Breast epithelium (tissue), 4 donors: ENCODE measurements around the gene CALHM1. TPM values are rescaled to one million over a fixed set of nuclear protein-coding genes. Genes with fewer than 3 reads are reported as not detected.

ENCODE experiments used
- DNase-seq, 2 donors: peaks; one replicate each; pipeline ENCODE4 v3.0.0-alpha.2; 2019; ENCODE audit warnings: low spot score in 2 of 2
- H3K27ac ChIP-seq, 2 donors: fragments of 200-600 bp; sonication (generic) in 1 of 2; one replicate each; pipeline ENCODE4 v1.5.1; 2016 to 2019; ENCODE audit warnings: mild to moderate bottlenecking in 1 of 2
- H3K27me3 ChIP-seq, 2 donors: fragments of 200-600 bp; sonication (generic) in 1 of 2; one replicate each; pipeline versions ENCODE4 v1.5.1 to v1.6.0; 2017 to 2019; ENCODE audit warnings: control low read depth in 1 of 2, mild to moderate bottlenecking in 1 of 2
- H3K36me3 ChIP-seq: fragments of 200-600 bp; one replicate; pipeline ENCODE4 v1.5.1; 2019
- H3K4me1 ChIP-seq, 2 donors: fragments of 200-600 bp; sonication (generic); one replicate each; pipeline ENCODE4 v1.5.1; 2016 to 2019; ENCODE audit warnings: control low read depth in 1 of 2
- H3K4me3 ChIP-seq, 3 donors: fragments of 200-600 bp; sonication (generic); 1 replicate in 2 of 3; 2 replicates in 1 of 3; pipeline ENCODE4 v1.5.1; 2016 to 2019; ENCODE audit warnings: mild to moderate bottlenecking in 3 of 3, moderate library complexity in 2 of 3
- H3K9me3 ChIP-seq, 2 donors: fragments of 200-600 bp; sonication (generic) in 1 of 2; one replicate each; pipeline ENCODE4 v1.5.1; 2016 to 2019; ENCODE audit warnings: control low read depth in 1 of 2
- CTCF ChIP-seq, 3 donors: fragments of 450-650 bp; IDR thresholded peaks; one replicate each; pipeline ENCODE4 v1.5.1; 2016 to 2017; ENCODE audit warnings: antibody characterized with exemption in 3 of 3, mild to moderate bottlenecking in 3 of 3, moderate library complexity in 3 of 3
- POLR2A ChIP-seq: fragments of 450-650 bp; IDR thresholded peaks from one replicate; pipeline ENCODE4 v1.6.1; 2016; ENCODE audit warnings: antibody characterized with exemption, mild to moderate bottlenecking, moderate library complexity
- POLR2AphosphoS5 ChIP-seq, 3 donors: sonication (generic); formaldehyde crosslinking; IDR thresholded peaks; one replicate each; pipeline ENCODE4 v1.6.1; 2017; ENCODE audit warnings: antibody characterized with exemption in 3 of 3
- intact Hi-C: fragments of 100-400 bp; cut with DNase I; formaldehyde crosslinking; loops from one replicate; pipeline ENCODE4 v1.15.1; 2023; ENCODE audit warnings: low total_unique reads
- total RNA-seq, 3 donors: library from RNA; depleted of rRNA; stranded (reverse); fragments of >200 nt; gene quantifications; one replicate each; pipeline ENCODE4 v1.1.0, GENCODE V29; 2016

The CALHM1 gene
- total RNA-seq, 3 donors from 2014 or later: not detected

- Histone ChIP-seq H3K4me3 (no peak overlapping the region), H3K4me1 (no peaks in the 10 kb centered on the region), H3K27me3 (peaks cover 0 to 3% of the 10 kb centered on the region in 2 donors), H3K36me3 (no peaks in the 10 kb centered on the region), H3K9me3 (no peaks in the 10 kb centered on the region), H3K27ac (no peak overlapping the region)
- no peak for DNase-seq
- intact Hi-C loops: no loop called here
- TF ChIP-seq POLR2A (no peak), POLR2AphosphoS5 (IDR thresholded peaks at IDR 0.05) (no peak), CTCF (IDR thresholded peaks at IDR 0.05) (no peak)
These were observed 44.4 kb upstream of the CALHM1 start for GRCh38 chr10:103502849-103503660.

- H3K27ac ChIP-seq: no peak overlapping the region
- no peak overlapping the region for H3K4me3 ChIP-seq
- no peak for DNase-seq
- no peaks in the 10 kb centered on the region for H3K4me1 ChIP-seq
- TF ChIP-seq CTCF (IDR thresholded peaks at IDR 0.05) (no peak), POLR2AphosphoS5 (IDR thresholded peaks at IDR 0.05) (no peak), POLR2A (no peak)
- H3K36me3 ChIP-seq: no peaks in the 10 kb centered on the region
- H3K27me3 ChIP-seq: peaks cover 0 to 3% of the 10 kb centered on the region in 2 donors
- intact Hi-C loops: no loop called here
- H3K9me3 ChIP-seq: no peaks in the 10 kb centered on the region
These were observed 42.5 kb upstream of the CALHM1 start for GRCh38 chr10:103501186-103501585.

GRCh38 chr10:103500481-103500880 is 41.8 kb upstream of the CALHM1 start:
- Histone ChIP-seq H3K4me3 (no peak overlapping the region), H3K4me1 (no peaks in the 10 kb centered on the region), H3K9me3 (no peaks in the 10 kb centered on the region), H3K36me3 (no peaks in the 10 kb centered on the region), H3K27me3 (peaks cover 0 to 3% of the 10 kb centered on the region in 2 donors), H3K27ac (no peak overlapping the region)
- TF ChIP-seq CTCF (IDR thresholded peaks at IDR 0.05): no peak
- no peak for TF ChIP-seq POLR2AphosphoS5 (IDR thresholded peaks at IDR 0.05)
- no peak for TF ChIP-seq POLR2A
- no peak for DNase-seq
- intact Hi-C loops: no loop called here

GRCh38 chr10:103499881-103500280 is 41.2 kb upstream of the CALHM1 start:
- Histone ChIP-seq H3K27me3 (peaks cover 0 to 9% of the 10 kb centered on the region in 2 donors), H3K4me1 (no peaks in the 10 kb centered on the region), H3K4me3 (no peak overlapping the region), H3K9me3 (no peaks in the 10 kb centered on the region), H3K36me3 (no peaks in the 10 kb centered on the region), H3K27ac (no peak overlapping the region)
- intact Hi-C loops: no loop called here
- no peak for DNase-seq
- TF ChIP-seq CTCF (IDR thresholded peaks at IDR 0.05): no peak
- TF ChIP-seq POLR2A: no peak
- no peak for TF ChIP-seq POLR2AphosphoS5 (IDR thresholded peaks at IDR 0.05)

GRCh38 chr10:103498936-103499638 is 40.4 kb upstream of the CALHM1 start:
- no peaks in the 10 kb centered on the region for H3K36me3 ChIP-seq
- H3K4me3 ChIP-seq: no peak overlapping the region
- no peaks in the 10 kb centered on the region for H3K9me3 ChIP-seq
- H3K27me3 ChIP-seq: peaks cover 0 to 14% of the 10 kb centered on the region in 2 donors
- no peaks in the 10 kb centered on the region for H3K4me1 ChIP-seq
- TF ChIP-seq CTCF (IDR thresholded peaks at IDR 0.05) (no peak), POLR2A (no peak), POLR2AphosphoS5 (IDR thresholded peaks at IDR 0.05) (no peak)
- intact Hi-C loops: no loop called here
- no peak for DNase-seq
- no peak overlapping the region for H3K27ac ChIP-seq
